Vagina (tissue), 2 donors: Measurements from ENCODE around the gene DCDC2C.

Experiments
- CTCF ChIP-seq, 3 experiments: fragments of 450-650 bp in 2 of 3; fragments of 200-600 bp in 1 of 3; sonication (generic) in 1 of 3; IDR thresholded peaks; one replicate each; pipeline ENCODE4 v1.5.1; 2017 to 2019; ENCODE audit warnings: antibody characterized with exemption in 3 of 3, mild to moderate bottlenecking in 2 of 3, moderate library complexity in 2 of 3
- POLR2A ChIP-seq, 2 donors: fragments of 450-650 bp; IDR thresholded peaks; one replicate each; pipeline ENCODE4 v1.6.1; 2017; ENCODE audit warnings: antibody characterized with exemption in 2 of 2, mild to moderate bottlenecking in 2 of 2, moderate library complexity in 2 of 2
- POLR2AphosphoS5 ChIP-seq, 2 donors: sonication (generic); formaldehyde crosslinking; IDR thresholded peaks; one replicate each; pipeline ENCODE4 v1.9.0; 2017; ENCODE audit warnings: antibody characterized with exemption in 2 of 2, mild to moderate bottlenecking in 2 of 2, low read depth in 1 of 2; ENCODE audit not compliant: insufficient read depth in 1 of 2

GRCh38 chr2:3770724-3771415 is 67.5 kb downstream of the DCDC2C start:
- no peak for TF ChIP-seq CTCF (IDR thresholded peaks at IDR 0.05)
- TF ChIP-seq POLR2A (IDR thresholded peaks at IDR 0.05) = no peak
- TF ChIP-seq POLR2AphosphoS5 (IDR thresholded peaks at IDR 0.05; ENCODE audit: insufficient read depth in 1 of 2, low read depth in 1 of 2) = no peak
